NCI-H1092 treated with DMSO at 0.1 percent for 48 hours (cell line): ENCODE measurements around the gene HNRNPM.
"Not testable (repeated sequence)": the region's sequence is repeated elsewhere in the genome, so short reads cannot be mapped to it uniquely, and the experiment has no call there.

ENCODE experiments used
- DNase-seq: peaks from one replicate; lab custom pipeline; 2025; lab: John Stamatoyannopoulos, UW

Gene HNRNPM

GRCh38 chr19:8511573-8512101 lies 66.9 kb downstream of the HNRNPM start:
- no peak for DNase-seq

GRCh38 chr19:8512115-8512967 lies 67.6 kb downstream of the HNRNPM start:
- no peak for DNase-seq

- DNase-seq = no peak
These were observed 68.4 kb downstream of the HNRNPM start for GRCh38 chr19:8513036-8513686.

- DNase-seq = peak; percentile 93
These were observed 69.1 kb downstream of the HNRNPM start, which contains the start of gene ZNF414 for GRCh38 chr19:8513687-8514504. TSS of gene ZNF414 (minus strand) at chr19:8514167. CDS start at chr19:8514046, 121 bp downstream.

GRCh38 chr19:8514505-8515009 lies 69.8 kb downstream of the HNRNPM start:
- DNase-seq = not testable (repeated sequence)

- DNase-seq = no peak
These were observed 70.5 kb downstream of the HNRNPM start for GRCh38 chr19:8515317-8515716.

GRCh38 chr19:8517551-8518442 lies 73.0 kb downstream of the HNRNPM start:
- DNase-seq = no peak

- DNase-seq = no peak
These were observed 73.8 kb downstream of the HNRNPM start for GRCh38 chr19:8518536-8518935.

- DNase-seq = no peak
These were observed 74.6 kb downstream of the HNRNPM start for GRCh38 chr19:8519388-8519787.

GRCh38 chr19:8525401-8525684 lies 80.6 kb downstream of the HNRNPM start:
- DNase-seq = no peak

GRCh38 chr19:8526345-8527091 lies 81.7 kb downstream of the HNRNPM start:
- DNase-seq = peak; percentile 79

GRCh38 chr19:8528500-8528899 lies 83.7 kb downstream of the HNRNPM start:
- DNase-seq = no peak

- DNase-seq = no peak
These were observed 84.7 kb downstream of the HNRNPM start for GRCh38 chr19:8529369-8530006.

GRCh38 chr19:8530061-8530679 lies 85.4 kb downstream of the HNRNPM start:
- DNase-seq = no peak

GRCh38 chr19:8531470-8531869 lies 86.7 kb downstream of the HNRNPM start:
- no peak for DNase-seq

GRCh38 chr19:8532225-8532624 lies 87.5 kb downstream of the HNRNPM start:
- no peak for DNase-seq

- DNase-seq = no peak
These were observed 91.5 kb downstream of the HNRNPM start for GRCh38 chr19:8536282-8536681.

GRCh38 chr19:8537099-8537498 lies 92.3 kb downstream of the HNRNPM start:
- DNase-seq = no peak
